GM20000 (cell line): ENCODE measurements around the gene KLHL33.

Experiments used
- DNase-seq: peaks from one replicate; pipeline ENCODE4 v3.0.0; 2012; ENCODE audit warnings: low spot score
- CTCF ChIP-seq: IDR thresholded peaks from 2 replicates; pipeline ENCODE4 v1.5.1; 2012; ENCODE audit warnings: mild to moderate bottlenecking, control low read depth; ENCODE audit errors: extremely low read depth, missing control alignments

Gene KLHL33

DNA sequence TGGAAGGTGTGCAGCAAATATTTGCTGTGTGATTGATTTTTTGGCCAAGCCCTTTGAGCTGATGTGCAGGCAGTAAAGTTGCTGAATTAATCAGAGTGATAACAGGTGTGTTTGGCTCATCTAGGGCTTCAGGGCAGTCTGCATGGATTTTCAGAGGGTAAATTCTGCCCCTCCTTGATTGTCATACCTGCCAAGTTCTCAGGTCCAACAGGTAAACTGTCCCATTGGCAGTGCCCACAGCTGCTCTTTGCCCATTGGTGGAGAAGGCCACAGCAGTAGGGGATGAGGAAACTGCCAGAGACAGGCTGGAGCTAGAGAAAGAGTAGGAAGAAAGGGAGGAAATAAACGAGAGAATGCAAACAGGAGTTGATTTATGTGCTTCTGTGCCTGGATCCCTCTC is 56.2 kb downstream of the KLHL33 start:
- no peak for DNase-seq
- TF ChIP-seq CTCF, result no peak

GRCh38 chr14:20377171-20377570 is 58.8 kb downstream of the KLHL33 start:
- no peak for TF ChIP-seq CTCF
- DNase-seq, result no peak

DNA sequence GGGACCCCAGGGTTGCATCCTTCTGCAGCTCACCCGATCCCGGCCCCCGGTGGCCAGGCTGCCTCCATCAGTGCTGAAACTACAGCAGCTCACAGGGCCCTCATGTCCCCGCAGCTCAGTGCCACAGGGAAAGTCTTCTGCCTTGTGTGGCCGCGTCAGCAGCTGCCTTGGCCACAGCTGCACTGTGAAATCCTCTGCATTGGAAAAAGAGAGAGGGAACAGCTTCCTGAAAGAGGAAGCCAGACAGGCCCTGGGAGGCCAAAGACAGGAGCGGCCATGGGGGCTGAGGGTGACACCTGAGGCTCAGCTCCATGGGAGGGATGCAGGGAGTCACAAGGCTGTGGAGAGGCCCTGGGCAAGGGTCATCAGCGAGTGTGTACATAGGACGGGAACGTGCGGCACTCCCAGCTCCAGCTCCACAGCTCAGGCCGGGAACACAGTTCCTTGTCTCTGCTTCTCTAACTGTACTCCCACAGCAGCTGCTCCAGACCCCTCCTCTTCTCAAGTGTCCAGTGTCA is 59.8 kb downstream of the KLHL33 start:
- DNase-seq, result no peak
- no peak for TF ChIP-seq CTCF
